ENCODE measurements around the gene RAB4B. TPM values are rescaled to one million over a fixed set of nuclear protein-coding genes. Genes with fewer than 3 reads are reported as not detected.

The RAB4B gene
- total and polyA plus RNA-seq, 4 experiments from 2014 or later = 53.5 to 69.8 (median 61.2) TPM

- peak overlapping the region; percentile 91 to 100 (median 99) for H3K27ac Mint-ChIP-seq
- H3K9me3 Mint-ChIP-seq = no peaks in the 10 kb centered on the region
- CTCF ChIA-PET (ENCODE audit: partially characterized antibody) = interaction anchor here (0.7 to 3.1 kb wide), 3 partner anchors 17 to 52 kb away, joined by 3 to 20 read pairs (median 4); partner anchors contain the start of gene ACTMAP
- Histone ChIP-seq H3K36me3 (ENCODE audit: insufficient read depth, low read length) (peaks cover 14% of the 10 kb centered on the region), H3K4me1 (ENCODE audit: insufficient read depth, low read length) (peaks cover 85% of the 10 kb centered on the region), H3K27ac (ENCODE audit: low read depth, low read length) (peak overlapping the region; percentile 84), H3K9me3 (ENCODE audit: control insufficient read depth in 1 of 2, low read length in 2 of 2) (no peaks in the 10 kb centered on the region), H3K4me3 (ENCODE audit: low read length in 2 of 2) (peak overlapping the region; percentile 17 to 52), H3K27me3 (ENCODE audit: insufficient read depth, low read length) (no peaks in the 10 kb centered on the region)
- peak overlapping the region; percentile 72 to 97 (median 90) for H3K4me3 Mint-ChIP-seq
- DNase-seq = no peak
- POLR2A ChIA-PET (ENCODE audit: partially characterized antibody) = interaction anchor here (0.6 to 15.6 kb wide), 9 partner anchors 9 to 751 kb away, joined by 3 to 369 read pairs (median 8); partner anchors contain the start of genes ACTMAP, MIA, RAB4B and SNRPA
- peaks cover 64 to 92% (median 78%) of the 10 kb centered on the region in 4 donors for H3K4me1 Mint-ChIP-seq
- H3K27me3 Mint-ChIP-seq = no peaks in the 10 kb centered on the region
- peaks cover 20 to 61% of the 10 kb centered on the region in 2 donors for H3K36me3 Mint-ChIP-seq
- intact Hi-C loops (cut with micrococcal nuclease) = loop anchor here (2.0 kb wide), 1 partner anchor 16 kb away; no protein-coding TSS in a partner anchor
Measured at GRCh38 chr19:40802300-40803169, 24.5 kb downstream of the RAB4B start.

DNA sequence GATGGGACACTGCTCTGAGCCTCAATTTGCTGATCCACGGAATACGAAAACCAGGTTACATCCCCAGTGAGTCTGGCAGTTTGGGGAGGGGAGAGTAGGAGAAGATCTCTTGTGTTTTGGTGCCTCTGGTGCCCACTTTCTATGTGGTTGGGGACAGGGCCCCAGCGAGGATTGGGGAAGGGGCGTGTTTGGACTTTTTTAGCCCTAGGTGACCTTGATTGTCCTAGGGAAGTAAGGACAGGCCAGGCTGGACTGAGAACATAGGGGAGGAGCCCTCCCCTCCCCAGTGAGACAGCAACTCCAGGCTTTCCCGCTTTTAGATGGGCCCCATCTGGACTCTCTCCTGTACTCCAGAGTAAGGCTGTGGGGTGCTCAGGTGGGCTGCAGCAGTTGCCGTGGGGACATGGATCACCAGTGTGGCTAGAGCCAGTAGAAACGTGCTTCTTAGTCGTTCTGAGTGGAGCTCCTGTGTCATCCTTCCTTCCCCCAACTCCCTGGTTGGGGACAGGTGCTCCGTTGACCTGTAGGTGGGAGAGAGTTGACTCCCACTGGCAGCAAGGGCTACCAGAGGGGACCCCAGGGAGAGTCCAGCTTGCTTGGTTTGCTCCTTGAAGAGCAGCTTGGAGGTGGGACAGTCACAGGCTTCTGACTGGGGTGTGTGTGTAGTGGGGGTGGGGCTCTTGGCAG is 25.3 kb downstream of the RAB4B start:
- intact Hi-C loops (cut with micrococcal nuclease) = loop anchor here (2.0 kb wide), 1 partner anchor 15 kb away; no protein-coding TSS in a partner anchor
- H3K4me1 Mint-ChIP-seq = peaks cover 62 to 90% (median 78%) of the 10 kb centered on the region in 4 donors
- no peaks in the 10 kb centered on the region for H3K9me3 Mint-ChIP-seq
- H3K27ac Mint-ChIP-seq = peak overlapping the region; percentile 91 to 100 (median 99)
- Histone ChIP-seq H3K27me3 (ENCODE audit: insufficient read depth, low read length) (no peaks in the 10 kb centered on the region), H3K4me1 (ENCODE audit: insufficient read depth, low read length) (peaks cover 85% of the 10 kb centered on the region), H3K36me3 (ENCODE audit: insufficient read depth, low read length) (peaks cover 22% of the 10 kb centered on the region), H3K27ac (ENCODE audit: low read depth, low read length) (peak overlapping the region; percentile 84), H3K4me3 (ENCODE audit: low read length in 2 of 2) (peak overlapping the region; percentile 17 to 52), H3K9me3 (ENCODE audit: control insufficient read depth in 1 of 2, low read length in 2 of 2) (no peaks in the 10 kb centered on the region)
- H3K36me3 Mint-ChIP-seq = peaks cover 24 to 65% of the 10 kb centered on the region in 2 donors
- H3K4me3 Mint-ChIP-seq = peak overlapping the region; percentile 72 to 97 (median 90)
- POLR2A ChIA-PET (ENCODE audit: partially characterized antibody) = interaction anchor here (0.6 to 15.6 kb wide), 8 partner anchors 16 to 750 kb away, joined by 3 to 369 read pairs (median 6); partner anchors contain the start of genes ACTMAP, COQ8B, ITPKC and MIA
- CTCF ChIA-PET (ENCODE audit: partially characterized antibody) = interaction anchor here (1.2 to 3.1 kb wide), 3 partner anchors 16 to 53 kb away, joined by 3 to 20 read pairs (median 3); partner anchors contain the start of gene ACTMAP
- no peaks in the 10 kb centered on the region for H3K27me3 Mint-ChIP-seq
- DNase-seq = no peak

DNA sequence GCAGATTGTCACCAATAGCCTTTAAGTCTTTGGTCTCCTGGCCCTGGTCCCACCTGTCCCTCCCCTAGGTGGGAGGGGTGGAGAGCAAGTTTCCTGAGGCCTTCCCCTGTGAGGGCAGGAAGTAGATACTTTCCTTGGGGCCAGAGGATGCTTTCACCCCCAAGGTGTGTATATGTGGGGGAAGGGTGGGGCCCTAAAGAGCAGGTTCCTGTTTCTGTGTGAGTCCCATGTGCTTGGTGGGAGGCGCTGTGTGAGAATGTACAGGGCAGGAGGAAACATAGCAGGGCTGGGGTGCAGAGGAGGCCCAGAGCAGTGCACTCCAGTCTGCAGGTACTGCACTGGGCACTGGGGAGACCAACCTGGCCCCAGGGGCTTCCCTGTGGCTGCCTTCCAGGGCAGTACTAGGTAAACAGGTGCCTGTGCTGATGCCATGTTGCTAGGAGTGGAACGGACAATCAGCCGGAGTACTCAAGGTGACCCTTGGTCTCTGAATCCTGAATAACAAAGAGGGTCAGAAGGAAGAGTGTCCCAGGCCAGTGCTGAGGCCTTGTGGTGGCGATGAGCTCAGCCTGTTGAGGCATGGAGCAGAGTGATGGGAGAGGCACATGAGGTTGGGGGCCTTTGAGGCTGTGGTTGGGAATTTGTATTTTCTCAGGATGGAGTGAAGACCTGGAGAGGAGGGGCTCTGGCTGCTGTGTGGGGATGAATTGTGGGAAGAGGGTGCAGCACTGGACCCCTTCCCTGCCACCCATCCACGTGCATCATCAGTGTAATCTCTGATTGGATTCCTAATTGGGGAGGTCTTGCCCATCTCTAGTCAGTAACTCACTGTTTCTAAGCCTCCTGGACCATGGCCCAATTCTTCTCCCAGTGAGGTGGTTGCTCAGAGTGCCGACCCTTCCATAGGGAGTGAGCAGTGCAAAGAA is 26.1 kb downstream of the RAB4B start:
- no peaks in the 10 kb centered on the region for H3K27me3 Mint-ChIP-seq
- peak overlapping the region; percentile 72 to 97 (median 90) for H3K4me3 Mint-ChIP-seq
- intact Hi-C loops (cut with micrococcal nuclease) = loop anchor here (1.0 to 2.0 kb wide), 3 partner anchors 15 to 53 kb away; partner anchors contain the start of genes RAB4B and SNRPA
- H3K36me3 Mint-ChIP-seq = peaks cover 24 to 64% of the 10 kb centered on the region in 2 donors
- Histone ChIP-seq H3K9me3 (ENCODE audit: control insufficient read depth in 1 of 2, low read length in 2 of 2) (no peaks in the 10 kb centered on the region), H3K4me1 (ENCODE audit: insufficient read depth, low read length) (peaks cover 93% of the 10 kb centered on the region), H3K27me3 (ENCODE audit: insufficient read depth, low read length) (no peaks in the 10 kb centered on the region), H3K4me3 (ENCODE audit: low read length in 2 of 2) (peak overlapping the region; percentile 17 to 52), H3K27ac (ENCODE audit: low read depth, low read length) (peak overlapping the region; percentile 84), H3K36me3 (ENCODE audit: insufficient read depth, low read length) (peaks cover 26% of the 10 kb centered on the region)
- no peaks in the 10 kb centered on the region for H3K9me3 Mint-ChIP-seq
- ChIA-PET POLR2A (ENCODE audit: partially characterized antibody) (interaction anchor here (0.6 to 15.6 kb wide), 9 partner anchors 15 to 459 kb away, joined by 3 to 369 read pairs (median 9); partner anchors contain the start of genes ACTMAP, COQ8B, ITPKC and MIA), CTCF (ENCODE audit: partially characterized antibody) (interaction anchor here (1.2 to 3.8 kb wide), 6 partner anchors 12 to 143 kb away, joined by 3 to 38 read pairs (median 8); partner anchors contain the start of genes ACTMAP, COQ8B and ITPKC)
- peaks cover 59 to 91% (median 76%) of the 10 kb centered on the region in 4 donors for H3K4me1 Mint-ChIP-seq
- DNase-seq = peak; percentile 81 to 91 (median 87)
- peak overlapping the region; percentile 91 to 100 (median 99) for H3K27ac Mint-ChIP-seq

DNA sequence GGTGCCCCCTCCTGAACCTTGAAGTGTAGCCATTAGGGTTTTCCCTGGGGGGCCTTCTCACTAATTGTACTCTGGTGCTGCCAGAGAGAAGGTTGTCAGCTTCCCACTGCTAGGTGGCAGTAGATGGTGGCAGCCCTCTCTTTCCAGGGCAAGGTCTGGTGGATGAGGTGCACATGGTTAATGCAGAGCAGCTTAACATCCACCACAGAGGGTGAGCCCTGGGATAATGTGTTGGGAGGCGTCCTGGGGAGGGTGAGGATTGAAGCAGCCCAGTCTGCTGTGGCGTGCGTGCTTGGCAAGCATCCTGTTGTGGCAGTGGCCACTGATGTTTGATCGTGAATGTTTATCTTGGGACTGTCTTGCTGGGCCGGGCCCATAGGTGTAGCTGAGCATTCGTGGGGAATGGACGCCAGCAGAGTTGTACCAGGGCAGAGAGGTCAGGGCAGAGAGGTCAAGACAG is 26.8 kb downstream of the RAB4B start:
- Histone ChIP-seq H3K4me1 (ENCODE audit: insufficient read depth, low read length) (peaks cover 99% of the 10 kb centered on the region), H3K36me3 (ENCODE audit: insufficient read depth, low read length) (peaks cover 31% of the 10 kb centered on the region), H3K4me3 (ENCODE audit: low read length in 2 of 2) (peak overlapping the region in 1 of 2 donors; percentile 52), H3K27me3 (ENCODE audit: insufficient read depth, low read length) (no peaks in the 10 kb centered on the region), H3K27ac (ENCODE audit: low read depth, low read length) (peak overlapping the region; percentile 84), H3K9me3 (ENCODE audit: control insufficient read depth in 1 of 2, low read length in 2 of 2) (no peaks in the 10 kb centered on the region)
- intact Hi-C loops (cut with micrococcal nuclease) = loop anchor here (1.0 kb wide), 2 partner anchors 27 to 54 kb away; partner anchors contain the start of genes RAB4B and SNRPA
- DNase-seq = no peak
- Mint-ChIP-seq H3K27me3 (no peaks in the 10 kb centered on the region), H3K36me3 (peaks cover 24 to 65% of the 10 kb centered on the region in 2 donors), H3K9me3 (no peaks in the 10 kb centered on the region), H3K27ac (peak overlapping the region; percentile 91 to 100 (median 99)), H3K4me1 (peaks cover 59 to 94% (median 77%) of the 10 kb centered on the region in 4 donors), H3K4me3 (peak overlapping the region; percentile 72 to 97 (median 88))
- ChIA-PET POLR2A (ENCODE audit: partially characterized antibody) (interaction anchor here (0.6 to 15.6 kb wide), 14 partner anchors 8 to 458 kb away, joined by 3 to 369 read pairs (median 5); partner anchors contain the start of genes ACTMAP, COQ8B, ITPKC and MIA), CTCF (ENCODE audit: partially characterized antibody) (interaction anchor here (1.2 to 4.5 kb wide), 8 partner anchors 11 to 234 kb away, joined by 4 to 46 read pairs (median 14); partner anchors contain the start of genes ACTMAP, COQ8B, ITPKC and RAB4B)

DNA sequence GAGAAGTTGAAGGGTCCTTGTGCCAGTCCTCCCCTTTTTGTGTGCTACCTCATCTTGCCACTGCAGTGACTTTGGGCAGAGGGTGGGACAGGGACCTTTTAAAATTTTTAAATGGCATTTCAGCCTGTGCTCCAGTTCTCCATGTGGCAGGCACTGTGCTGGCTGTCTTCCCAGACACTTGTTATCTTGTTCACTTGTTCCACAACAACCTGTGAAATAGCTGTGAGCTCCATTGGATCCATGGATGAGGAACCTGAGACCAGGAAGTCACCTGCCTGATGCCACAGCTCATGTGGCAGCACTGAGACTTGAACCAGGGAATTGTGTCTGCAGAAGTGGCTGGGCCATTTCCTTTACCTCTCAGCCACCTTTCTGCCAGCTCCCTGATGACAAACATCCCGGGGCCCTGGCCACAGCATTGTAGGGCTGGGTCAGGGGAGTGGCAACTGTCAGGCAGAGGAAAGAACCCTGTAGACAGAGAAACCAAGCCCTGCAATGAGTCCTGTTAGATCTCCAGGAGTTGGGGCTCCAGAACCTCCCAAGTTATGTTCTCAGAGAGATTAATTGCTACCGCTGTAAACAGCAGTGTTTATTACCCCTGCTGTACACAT is 27.3 kb downstream of the RAB4B start:
- Mint-ChIP-seq H3K27me3 (no peaks in the 10 kb centered on the region), H3K27ac (peak overlapping the region; percentile 91 to 100 (median 99)), H3K4me1 (peaks cover 61 to 94% (median 80%) of the 10 kb centered on the region in 4 donors), H3K4me3 (peak overlapping the region; percentile 72 to 97 (median 88)), H3K36me3 (peaks cover 24 to 63% of the 10 kb centered on the region in 2 donors), H3K9me3 (no peaks in the 10 kb centered on the region)
- intact Hi-C loops (cut with micrococcal nuclease) = no loop called here
- ChIA-PET POLR2A (ENCODE audit: partially characterized antibody) (interaction anchor here (0.8 to 15.6 kb wide), 14 partner anchors 9 to 457 kb away, joined by 3 to 369 read pairs (median 5); partner anchors contain the start of genes ACTMAP, COQ8B, ITPKC and MIA), CTCF (ENCODE audit: partially characterized antibody) (interaction anchor here (1.2 to 4.5 kb wide), 11 partner anchors 11 to 234 kb away, joined by 4 to 46 read pairs (median 14); partner anchors contain the start of genes ACTMAP, COQ8B, ITPKC and RAB4B)
- Histone ChIP-seq H3K9me3 (ENCODE audit: control insufficient read depth in 1 of 2, low read length in 2 of 2) (no peaks in the 10 kb centered on the region), H3K36me3 (ENCODE audit: insufficient read depth, low read length) (peaks cover 33% of the 10 kb centered on the region), H3K27ac (ENCODE audit: low read depth, low read length) (peak overlapping the region; percentile 84), H3K4me3 (ENCODE audit: low read length in 2 of 2) (peak overlapping the region; percentile 34 to 52), H3K4me1 (ENCODE audit: insufficient read depth, low read length) (peaks cover 99% of the 10 kb centered on the region), H3K27me3 (ENCODE audit: insufficient read depth, low read length) (no peaks in the 10 kb centered on the region)
- peak in 3 of 5 donors; percentile 41 to 74 (median 55) for DNase-seq
